Neutrophil (primary cell): ENCODE results near the gene SNTA1.

Experiments used
- H3K27ac ChIP-seq: fragments of 200-600 bp; sonication (generic); 2 replicates; pipeline ENCODE4 v1.5.1; 2016; ENCODE audit warnings: mild to moderate bottlenecking, moderate library complexity
- H3K27me3 ChIP-seq: fragments of 200-600 bp; sonication (generic); 2 replicates; pipeline ENCODE4 v1.6.0; 2016; ENCODE audit warnings: mild to moderate bottlenecking
- H3K36me3 ChIP-seq: fragments of 200-600 bp; sonication (generic); 2 replicates; pipeline ENCODE4 v1.5.1; 2017
- H3K4me1 ChIP-seq, 2 experiments: fragments of 200-600 bp in 1 of 2; sonication (generic) in 1 of 2; 1 replicate in 1 of 2; 2 replicates in 1 of 2; pipeline versions ENCODE4 v1.5.1 to v1.6.1; 2013 to 2016; ENCODE audit warnings: low read depth in 1 of 2, low read length in 1 of 2, mild to moderate bottlenecking in 1 of 2, moderate library complexity in 1 of 2; ENCODE audit not compliant: control insufficient read depth in 1 of 2, insufficient read depth in 1 of 2
- H3K4me3 ChIP-seq, 2 experiments: fragments of 200-600 bp in 1 of 2; sonication (generic) in 1 of 2; 1 replicate in 1 of 2; 2 replicates in 1 of 2; pipeline ENCODE4 v1.5.1; 2013 to 2016; ENCODE audit warnings: low read depth in 1 of 2, low read length in 1 of 2, mild to moderate bottlenecking in 1 of 2, moderate library complexity in 1 of 2
- H3K9me3 ChIP-seq: fragments of 200-600 bp; sonication (generic); 2 replicates; pipeline ENCODE4 v1.5.1; 2016
- TF ChIP-seq, protein P1 (sequence below): fragments of 200-600 bp; sonication (generic); IDR thresholded peaks from 2 replicates; pipeline ENCODE4 v1.5.1; 2016; ENCODE audit warnings: antibody characterized with exemption

Gene SNTA1

GRCh38 chr20:33411711-33412483 is 31.7 kb downstream of the SNTA1 start:
- TF ChIP-seq, protein P1, sequence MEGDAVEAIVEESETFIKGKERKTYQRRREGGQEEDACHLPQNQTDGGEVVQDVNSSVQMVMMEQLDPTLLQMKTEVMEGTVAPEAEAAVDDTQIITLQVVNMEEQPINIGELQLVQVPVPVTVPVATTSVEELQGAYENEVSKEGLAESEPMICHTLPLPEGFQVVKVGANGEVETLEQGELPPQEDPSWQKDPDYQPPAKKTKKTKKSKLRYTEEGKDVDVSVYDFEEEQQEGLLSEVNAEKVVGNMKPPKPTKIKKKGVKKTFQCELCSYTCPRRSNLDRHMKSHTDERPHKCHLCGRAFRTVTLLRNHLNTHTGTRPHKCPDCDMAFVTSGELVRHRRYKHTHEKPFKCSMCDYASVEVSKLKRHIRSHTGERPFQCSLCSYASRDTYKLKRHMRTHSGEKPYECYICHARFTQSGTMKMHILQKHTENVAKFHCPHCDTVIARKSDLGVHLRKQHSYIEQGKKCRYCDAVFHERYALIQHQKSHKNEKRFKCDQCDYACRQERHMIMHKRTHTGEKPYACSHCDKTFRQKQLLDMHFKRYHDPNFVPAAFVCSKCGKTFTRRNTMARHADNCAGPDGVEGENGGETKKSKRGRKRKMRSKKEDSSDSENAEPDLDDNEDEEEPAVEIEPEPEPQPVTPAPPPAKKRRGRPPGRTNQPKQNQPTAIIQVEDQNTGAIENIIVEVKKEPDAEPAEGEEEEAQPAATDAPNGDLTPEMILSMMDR, result no peak
- no peaks in the 10 kb centered on the region for H3K9me3 ChIP-seq
- H3K27me3 ChIP-seq, result no peaks in the 10 kb centered on the region
- no peaks in the 10 kb centered on the region for H3K36me3 ChIP-seq
- H3K27ac ChIP-seq, result no peak overlapping the region
- no peak overlapping the region for H3K4me3 ChIP-seq
- H3K4me1 ChIP-seq, result no peaks in the 10 kb centered on the region

DNA sequence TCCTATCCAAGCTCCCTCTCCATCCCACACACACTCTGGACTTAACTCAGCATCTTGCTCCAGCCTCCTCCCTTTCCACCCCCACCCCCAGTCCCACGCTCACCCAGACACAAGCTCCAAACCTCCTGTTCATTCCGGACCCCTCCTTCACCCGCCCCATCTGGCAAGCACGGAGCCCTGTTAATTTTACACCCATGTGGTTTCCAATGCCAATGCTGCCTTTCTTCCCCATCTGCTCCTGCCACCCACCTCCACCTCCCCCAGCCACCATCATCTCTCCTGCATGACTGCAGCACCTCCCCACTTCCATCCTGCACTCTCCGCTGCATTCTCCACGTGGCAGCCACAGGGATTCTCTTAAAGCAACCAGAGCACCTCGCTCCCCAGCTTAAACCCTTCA is 32.3 kb downstream of the SNTA1 start:
- no peak overlapping the region for H3K4me3 ChIP-seq
- H3K27ac ChIP-seq, result no peak overlapping the region
- H3K4me1 ChIP-seq, result no peaks in the 10 kb centered on the region
- H3K36me3 ChIP-seq, result no peaks in the 10 kb centered on the region
- H3K9me3 ChIP-seq, result no peaks in the 10 kb centered on the region
- TF ChIP-seq, protein P1, result no peak
- H3K27me3 ChIP-seq, result no peaks in the 10 kb centered on the region

GRCh38 chr20:33410081-33410742 is 33.4 kb downstream of the SNTA1 start:
- TF ChIP-seq, protein P1, result no peak
- no peak overlapping the region for H3K27ac ChIP-seq
- no peaks in the 10 kb centered on the region for H3K9me3 ChIP-seq
- H3K4me3 ChIP-seq, result no peak overlapping the region
- no peaks in the 10 kb centered on the region for H3K4me1 ChIP-seq
- H3K27me3 ChIP-seq, result no peaks in the 10 kb centered on the region
- no peaks in the 10 kb centered on the region for H3K36me3 ChIP-seq

DNA sequence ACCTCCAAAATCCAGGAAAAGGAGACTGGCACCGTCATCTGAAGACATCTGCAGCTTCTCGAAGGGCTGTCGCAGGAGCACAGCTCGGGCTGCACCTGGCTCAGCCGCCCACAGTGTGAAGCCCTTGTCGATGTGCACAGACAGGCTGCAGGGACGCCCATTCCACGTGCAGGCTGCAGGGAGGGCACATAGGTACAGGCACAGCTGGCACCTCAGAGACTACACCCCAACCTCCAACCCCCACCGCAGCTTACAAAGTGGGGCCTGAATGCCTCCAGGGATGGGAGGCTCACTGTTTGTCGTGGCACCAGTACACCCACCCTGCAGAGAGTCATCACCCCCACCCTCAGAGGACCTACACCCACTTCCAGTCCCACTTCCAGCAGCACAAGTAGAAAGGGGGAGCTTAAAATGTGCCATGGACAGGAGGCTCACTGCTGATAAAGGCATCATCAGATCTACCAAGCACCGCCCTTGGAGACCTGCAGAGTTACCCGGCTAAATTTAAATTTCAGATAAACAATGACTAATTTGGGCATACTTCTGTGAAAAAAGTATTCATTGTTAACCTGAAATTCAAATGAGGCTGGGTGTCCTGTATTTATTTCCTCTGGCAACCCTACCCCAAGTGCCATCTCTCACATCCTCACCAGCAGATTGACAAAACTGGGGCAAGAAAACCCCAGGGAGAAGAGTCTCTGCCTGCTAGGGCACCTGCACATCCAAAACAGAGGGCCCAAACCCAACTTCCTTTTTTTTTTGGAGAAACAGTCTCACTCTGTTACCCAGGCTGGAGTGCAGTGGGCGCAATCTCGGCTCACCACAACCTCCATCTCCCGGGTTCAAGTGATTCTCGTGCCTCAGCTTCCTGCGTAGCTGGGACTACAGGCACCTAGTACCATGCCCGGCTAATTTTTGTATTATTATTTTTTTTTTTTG is 34.6 kb downstream of the SNTA1 start:
- Histone ChIP-seq H3K4me1 (no peaks in the 10 kb centered on the region), H3K36me3 (no peaks in the 10 kb centered on the region), H3K27ac (no peak overlapping the region), H3K9me3 (no peaks in the 10 kb centered on the region), H3K27me3 (no peaks in the 10 kb centered on the region), H3K4me3 (no peak overlapping the region)
- TF ChIP-seq, protein P1, result no peak

DNA sequence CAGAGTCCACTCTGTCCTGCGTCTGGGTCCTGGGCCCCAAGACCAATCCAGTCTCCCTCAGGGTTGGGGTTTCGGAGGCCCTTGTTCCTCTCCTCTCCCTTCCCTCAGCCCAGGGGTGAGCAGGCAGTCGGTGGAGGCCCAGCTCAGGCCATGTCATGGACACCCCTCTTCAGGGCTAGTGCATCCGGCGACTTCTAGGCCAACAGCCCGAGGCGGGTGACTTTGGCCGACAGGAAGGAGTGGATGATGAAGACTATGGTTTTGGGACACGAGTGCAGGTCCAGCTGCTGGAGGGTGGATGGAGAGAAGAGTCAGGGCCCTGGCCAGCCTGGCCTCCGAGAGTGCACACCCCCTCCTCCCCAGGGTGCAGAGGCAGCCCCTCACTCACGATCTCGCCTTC is 35.2 kb downstream of the SNTA1 start:
- Histone ChIP-seq H3K4me1 (no peaks in the 10 kb centered on the region), H3K27ac (no peak overlapping the region), H3K9me3 (no peaks in the 10 kb centered on the region), H3K36me3 (no peaks in the 10 kb centered on the region), H3K27me3 (no peaks in the 10 kb centered on the region), H3K4me3 (no peak overlapping the region)
- TF ChIP-seq, protein P1, result no peak
